HG03095 (cell line): ENCODE data around the gene HABP4.

Experiments used
- ATAC-seq: cut with Tn5 transposase; IDR thresholded peaks from one replicate; pipeline ENCODE4 v1.9.1; 2021; ENCODE audit warnings: moderate library complexity; ENCODE audit not compliant: unreplicated experiment

HABP4 gene

GRCh38 chr9:96476013-96476412 lies 26.0 kb downstream of the HABP4 start:
- no peak for ATAC-seq

DNA sequence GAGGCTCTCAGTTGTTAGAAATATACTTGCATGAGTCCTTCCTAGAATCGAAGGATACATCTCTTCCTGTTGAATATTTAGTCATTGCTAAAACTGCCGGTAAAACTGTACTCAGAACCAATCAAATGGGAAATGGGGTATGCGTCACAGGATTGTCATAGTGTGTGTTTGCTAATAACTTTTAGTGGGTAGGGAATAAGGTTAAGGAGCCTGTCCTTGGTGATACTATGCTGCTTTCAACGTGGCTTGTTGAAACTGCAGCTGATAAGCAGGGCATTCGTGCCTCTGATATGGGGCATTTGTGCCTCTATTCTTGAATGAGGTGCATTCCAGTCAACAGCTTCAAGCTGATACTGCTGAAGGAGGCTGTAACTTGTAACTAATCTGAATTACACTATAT lies 26.6 kb downstream of the HABP4 start:
- no peak for ATAC-seq

- ATAC-seq, result peak; percentile 76
Measured at GRCh38 chr9:96478829-96479371, 28.9 kb downstream of the HABP4 start.

DNA sequence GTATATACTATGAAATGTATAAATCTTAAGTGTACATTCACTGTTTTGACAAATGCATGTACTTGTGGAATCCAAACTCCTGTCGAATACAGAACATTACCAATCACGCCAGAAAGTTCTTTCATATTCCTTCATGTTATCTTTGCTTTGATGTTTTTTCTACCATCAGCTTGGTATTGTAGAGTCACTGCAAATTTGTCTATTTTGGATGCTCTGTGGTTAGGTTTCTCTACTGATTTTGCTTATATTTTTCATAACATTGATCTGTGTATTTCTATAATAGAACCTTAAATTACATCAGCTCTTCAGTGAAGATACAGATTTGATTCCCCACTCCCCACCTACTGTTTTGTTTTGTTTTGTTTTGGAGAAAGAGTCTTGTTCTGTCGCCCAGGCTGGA lies 30.8 kb downstream of the HABP4 start:
- ATAC-seq, result no peak

GRCh38 chr9:96482476-96482875 lies 32.5 kb downstream of the HABP4 start:
- ATAC-seq, result no peak

- ATAC-seq, result no peak
Measured at GRCh38 chr9:96483197-96483596, 33.2 kb downstream of the HABP4 start.

- ATAC-seq, result no peak
Measured at GRCh38 chr9:96483733-96484390, 33.9 kb downstream of the HABP4 start.

GRCh38 chr9:96484521-96484931 lies 34.6 kb downstream of the HABP4 start:
- ATAC-seq, result peak; percentile 87

GRCh38 chr9:96485280-96485679 lies 35.3 kb downstream of the HABP4 start:
- ATAC-seq, result no peak

- ATAC-seq, result no peak
Measured at GRCh38 chr9:96486386-96487028, 36.5 kb downstream of the HABP4 start.

- no peak for ATAC-seq
Measured at GRCh38 chr9:96487029-96487396, 37.0 kb downstream of the HABP4 start.

GRCh38 chr9:96487949-96488348 lies 38.0 kb downstream of the HABP4 start:
- ATAC-seq, result no peak

DNA sequence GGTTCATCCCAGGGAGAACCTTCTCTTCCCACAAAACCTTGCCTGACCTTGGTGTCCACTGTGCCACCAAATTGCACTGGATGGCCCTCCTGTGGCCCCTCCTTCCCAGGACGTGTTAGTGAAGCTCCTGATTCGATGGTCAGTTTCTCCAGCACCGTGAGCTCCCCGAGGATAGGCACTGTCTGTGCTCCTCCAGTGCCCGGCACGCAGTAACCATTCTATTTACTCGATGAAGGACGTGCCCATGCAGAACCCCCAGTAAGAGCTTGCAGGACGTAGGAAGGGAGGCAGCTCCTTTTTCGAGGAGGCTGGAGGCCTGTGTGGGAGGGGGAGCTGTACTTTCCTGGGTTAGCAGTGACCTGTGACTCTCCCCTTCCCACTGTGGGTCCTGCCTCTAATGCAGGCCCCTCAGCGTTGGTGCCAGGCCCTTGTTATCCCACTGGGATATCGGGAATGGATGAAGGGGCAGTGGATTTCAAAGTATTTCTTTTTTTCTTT lies 39.6 kb downstream of the HABP4 start:
- no peak for ATAC-seq

DNA sequence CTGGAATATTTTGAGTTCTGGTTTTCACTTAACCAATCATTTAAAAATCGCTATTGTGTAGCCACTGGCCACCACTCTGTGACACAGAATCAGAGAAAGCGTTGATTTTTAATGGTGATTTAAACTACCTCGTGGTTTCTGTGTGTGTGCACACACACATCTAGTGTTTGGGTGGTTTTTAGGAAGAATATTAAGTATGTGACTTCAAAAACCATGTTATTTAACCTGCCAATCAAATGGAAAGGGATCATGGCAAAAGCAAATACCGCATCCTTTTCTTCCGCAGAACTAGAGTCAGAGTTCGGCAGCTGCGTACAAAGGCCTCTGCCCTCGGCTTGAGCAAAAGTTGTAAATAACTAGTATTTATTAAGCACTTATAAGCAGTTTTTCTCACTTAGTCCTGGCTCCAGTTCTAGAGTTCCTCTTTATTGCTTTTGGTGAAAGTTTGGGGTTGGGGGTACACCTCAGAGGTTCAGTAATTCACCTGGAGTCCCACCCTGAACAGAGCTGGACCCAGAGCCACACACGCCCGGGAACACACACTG lies 40.6 kb downstream of the HABP4 start:
- ATAC-seq, result no peak

DNA sequence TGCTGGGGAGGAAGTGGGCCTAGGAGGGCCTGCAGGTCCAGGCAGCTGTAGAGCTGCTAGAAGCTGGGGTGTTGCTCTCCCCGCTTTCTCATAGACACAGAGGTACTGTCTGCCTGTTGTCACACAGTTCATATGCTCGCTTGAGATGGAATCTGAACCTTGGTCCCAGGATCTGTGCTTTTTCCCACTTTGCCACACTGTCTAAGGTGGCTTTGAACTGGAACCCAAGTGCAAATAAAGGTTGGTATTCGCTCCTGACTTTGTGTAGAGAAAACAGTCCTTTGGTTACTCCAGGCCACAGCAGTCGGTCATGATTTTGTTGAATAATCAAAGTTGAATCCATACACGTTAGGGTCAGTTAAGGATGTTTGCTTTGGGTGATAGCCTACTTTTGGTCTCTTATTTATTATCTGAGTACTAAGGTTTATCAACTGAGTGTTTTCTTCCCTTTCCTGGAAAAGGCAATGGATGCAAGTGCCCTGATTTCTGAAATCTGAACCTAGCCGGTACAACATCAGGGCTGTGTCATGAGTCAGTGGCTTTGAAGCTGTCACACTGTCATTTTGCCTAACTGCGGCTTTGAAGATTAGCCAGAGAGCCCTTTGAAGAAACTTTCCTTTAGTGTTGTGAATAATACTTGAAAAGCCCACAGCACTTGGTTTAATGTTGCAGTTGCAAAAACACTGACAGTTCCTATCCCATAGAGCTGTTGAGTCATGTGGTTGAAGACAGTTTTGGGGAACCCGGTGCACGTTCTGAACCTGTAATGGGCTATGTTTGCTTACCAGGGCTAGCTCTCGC lies 41.3 kb downstream of the HABP4 start:
- no peak for ATAC-seq

- ATAC-seq, result no peak
Measured at GRCh38 chr9:96491880-96492525, 42.0 kb downstream of the HABP4 start.

DNA sequence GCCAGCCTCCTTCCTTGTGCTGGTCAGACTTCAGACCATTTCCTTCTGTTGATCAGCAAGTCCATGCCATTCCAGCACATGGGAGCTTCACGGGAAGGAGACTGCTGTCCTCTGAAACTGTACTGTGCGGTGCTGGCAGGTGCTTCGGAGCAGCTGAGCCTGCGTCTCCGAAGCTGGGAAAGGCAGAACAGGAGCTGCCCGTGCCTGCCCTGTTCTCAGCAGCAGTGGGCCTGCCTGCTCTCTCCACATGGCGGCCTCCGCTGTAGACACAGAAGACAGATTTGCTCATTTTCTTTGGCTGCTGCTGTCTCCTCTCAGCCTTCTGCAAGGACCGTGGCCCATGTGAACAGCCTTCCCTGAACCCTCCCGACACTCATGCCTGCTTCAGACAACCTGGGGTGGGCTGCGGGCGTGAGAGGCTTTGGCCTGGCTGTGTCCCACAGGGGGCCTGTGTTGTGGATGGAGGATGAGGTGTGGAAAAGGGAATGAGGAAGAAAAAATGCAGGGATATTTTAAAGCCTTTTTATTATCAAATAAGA lies 43.1 kb downstream of the HABP4 start:
- no peak for ATAC-seq

DNA sequence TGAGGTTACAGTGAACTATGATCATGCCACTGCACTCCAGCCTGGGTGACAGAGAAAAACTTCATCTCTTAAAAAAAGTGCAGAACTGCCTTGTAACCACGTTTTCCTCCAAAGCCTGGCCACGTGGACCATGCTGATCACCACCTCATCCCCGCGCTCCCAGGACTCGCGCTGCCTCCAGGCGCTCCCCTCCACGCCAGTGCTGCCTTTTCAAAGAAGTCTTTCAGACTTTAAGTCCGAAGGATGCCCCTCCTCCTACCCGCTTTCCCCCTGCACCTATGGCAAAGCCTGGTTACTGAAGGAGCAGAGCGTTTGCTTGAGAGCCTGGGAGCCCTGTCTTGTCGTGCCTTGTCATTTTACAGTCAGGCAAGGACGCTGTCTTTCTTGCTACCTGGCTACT lies 43.8 kb downstream of the HABP4 start:
- ATAC-seq, result no peak

GRCh38 chr9:96494215-96494800 lies 44.3 kb downstream of the HABP4 start:
- ATAC-seq, result no peak

- no peak for ATAC-seq
Measured at GRCh38 chr9:96495341-96495740, 45.4 kb downstream of the HABP4 start.
